HUES64 (cell line): ENCODE data around the gene OR2G2. TPM values are rescaled to one million over a fixed set of nuclear protein-coding genes. Genes with fewer than 3 reads are reported as not detected.

ENCODE experiments used
- H3K27ac ChIP-seq: 2 replicates; pipeline ENCODE4 v1.7.0; 2013; ENCODE audit warnings: low read depth, low read length, inconsistent platforms
- H3K27me3 ChIP-seq: 2 replicates; pipeline ENCODE4 v1.6.1; 2013; ENCODE audit warnings: mild to moderate bottlenecking, low read length; ENCODE audit not compliant: insufficient read depth
- H3K36me3 ChIP-seq: 2 replicates; pipeline ENCODE4 v1.6.1; 2013; ENCODE audit warnings: mild to moderate bottlenecking, low read length; ENCODE audit not compliant: insufficient read depth
- H3K4me1 ChIP-seq: 2 replicates; pipeline ENCODE4 v1.6.1; 2013; ENCODE audit warnings: mild to moderate bottlenecking, low read length, moderate library complexity; ENCODE audit not compliant: insufficient read depth
- H3K4me3 ChIP-seq: 2 replicates; pipeline ENCODE4 v1.5.1; 2013; ENCODE audit warnings: mild to moderate bottlenecking, low read length, moderate library complexity
- H3K9ac ChIP-seq: 2 replicates; pipeline ENCODE4 v1.6.1; 2013; ENCODE audit warnings: mild to moderate bottlenecking, low read depth, low read length
- H3K9me3 ChIP-seq: 2 replicates; pipeline ENCODE4 v1.6.1; 2013; ENCODE audit warnings: low read depth, low read length; ENCODE audit not compliant: insufficient read depth
- WGBS: fragments of 150-250, 120-280 bp; methylation state at CpG from one replicate; pipeline ENCODE4 v1.1.7; 2013; ENCODE audit warnings: missing lambda C conversion rate; 5-methylcytosine and 5-hydroxymethylcytosine counted together
- polyA plus RNA-seq, 2 experiments: library from polyadenylated mRNA; stranded (reverse); fragments of 50-300 nt; gene quantifications; one replicate each; pipeline ENCODE4 v1.2.3, GENCODE V29; 2013

OR2G2 gene
- polyA plus RNA-seq (2013, experiment 1 of 2): not detected
- polyA plus RNA-seq (2013, experiment 2 of 2): not detected

GRCh38 chr1:247588060-247588459 lies at the start of gene OR2G2:
OR2G2 (plus strand) TSS chr1:247588360; CDS start chr1:247588360, 0 bp downstream.
- WGBS: 96% methylated on average over 1 of the region's 2 CpGs

GRCh38 chr1:247538561-247538960 lies 49.6 kb upstream of the OR2G2 start:
- no peaks in the 10 kb centered on the region for H3K4me1 ChIP-seq
- no peaks in the 10 kb centered on the region for H3K27me3 ChIP-seq
- no peak overlapping the region for H3K27ac ChIP-seq
- H3K9me3 ChIP-seq: no peaks in the 10 kb centered on the region
- WGBS: 81% methylated on average over 5 of the region's 5 CpGs
- H3K36me3 ChIP-seq: no peaks in the 10 kb centered on the region
- no peak overlapping the region for H3K4me3 ChIP-seq
- no peak overlapping the region for H3K9ac ChIP-seq

More at GRCh38 chr1:247588060-247588459, at the start of gene OR2G2:
- Histone ChIP-seq H3K4me1 (no peaks in the 10 kb centered on the region), H3K27ac (no peak within 1 kb of the TSS), H3K9ac (no peak within 1 kb of the TSS), H3K27me3 (no peaks in the 10 kb centered on the region), H3K9me3 (no peaks in the 10 kb centered on the region), H3K36me3 (no peaks in the 10 kb centered on the region), H3K4me3 (no peak within 1 kb of the TSS)

GRCh38 chr1:247539215-247539614 lies 48.9 kb upstream of the OR2G2 start:
- Histone ChIP-seq H3K36me3 (no peaks in the 10 kb centered on the region), H3K27ac (no peak overlapping the region), H3K27me3 (no peaks in the 10 kb centered on the region), H3K4me3 (no peak overlapping the region), H3K9ac (no peak overlapping the region), H3K9me3 (no peaks in the 10 kb centered on the region), H3K4me1 (no peaks in the 10 kb centered on the region)
- 94% methylated on average over 6 of the region's 6 CpGs for WGBS

- WGBS: 88% methylated on average over 7 of the region's 7 CpGs
- Histone ChIP-seq H3K4me3 (no peak overlapping the region), H3K9me3 (no peaks in the 10 kb centered on the region), H3K27me3 (no peaks in the 10 kb centered on the region), H3K36me3 (no peaks in the 10 kb centered on the region), H3K9ac (no peak overlapping the region), H3K27ac (no peak overlapping the region), H3K4me1 (no peaks in the 10 kb centered on the region)
These were observed 47.6 kb upstream of the OR2G2 start for GRCh38 chr1:247540581-247540980.

- WGBS: 78% methylated on average over 3 of the region's 3 CpGs
- no peaks in the 10 kb centered on the region for H3K36me3 ChIP-seq
- H3K9ac ChIP-seq: no peak overlapping the region
- no peaks in the 10 kb centered on the region for H3K27me3 ChIP-seq
- H3K9me3 ChIP-seq: no peaks in the 10 kb centered on the region
- peaks cover 2% of the 10 kb centered on the region; the same call in 1 of the 2 replicates for H3K4me1 ChIP-seq
- no peak overlapping the region for H3K27ac ChIP-seq
- no peak overlapping the region for H3K4me3 ChIP-seq
These were observed 45.3 kb upstream of the OR2G2 start for GRCh38 chr1:247542811-247543210.

- Histone ChIP-seq H3K27ac (no peak overlapping the region), H3K36me3 (no peaks in the 10 kb centered on the region), H3K9me3 (no peaks in the 10 kb centered on the region), H3K9ac (no peak overlapping the region), H3K27me3 (no peaks in the 10 kb centered on the region), H3K4me1 (peaks cover 11% of the 10 kb centered on the region; the same call in 1 of the 2 replicates), H3K4me3 (no peak overlapping the region)
- 80% methylated on average over 5 of the region's 5 CpGs for WGBS
These were observed 40.1 kb upstream of the OR2G2 start for GRCh38 chr1:247548092-247548491.

- WGBS: 94% methylated on average over 13 of the region's 13 CpGs
- Histone ChIP-seq H3K4me3 (no peak within 1 kb of the TSS), H3K36me3 (no peaks in the 10 kb centered on the region), H3K9ac (no peak within 1 kb of the TSS), H3K4me1 (peaks cover 11% of the 10 kb centered on the region; the same call in 1 of the 2 replicates), H3K27me3 (no peaks in the 10 kb centered on the region), H3K27ac (no peak within 1 kb of the TSS), H3K9me3 (no peaks in the 10 kb centered on the region)
These were observed 39.4 kb upstream of the OR2G2 start, which contains the start of gene GCSAML for GRCh38 chr1:247548769-247549182. GCSAML (plus strand) TSS chr1:247549134; CDS start chr1:247549192, 58 bp downstream.

- no peak overlapping the region for H3K4me3 ChIP-seq
- H3K9ac ChIP-seq: no peak overlapping the region
- no peaks in the 10 kb centered on the region for H3K27me3 ChIP-seq
- no peaks in the 10 kb centered on the region for H3K9me3 ChIP-seq
- H3K27ac ChIP-seq: no peak overlapping the region
- WGBS: 94% methylated on average over 1 of the region's 1 CpG
- H3K36me3 ChIP-seq: no peaks in the 10 kb centered on the region
- H3K4me1 ChIP-seq: peaks cover 11% of the 10 kb centered on the region; the same call in 1 of the 2 replicates
These were observed 36.4 kb upstream of the OR2G2 start for GRCh38 chr1:247551721-247552120.

- WGBS: 48% methylated on average over 1 of the region's 2 CpGs
- H3K9ac ChIP-seq: no peak overlapping the region
- no peak overlapping the region for H3K4me3 ChIP-seq
- peaks cover 11% of the 10 kb centered on the region; the same call in 1 of the 2 replicates for H3K4me1 ChIP-seq
- no peak overlapping the region for H3K27ac ChIP-seq
- H3K36me3 ChIP-seq: no peaks in the 10 kb centered on the region
- H3K27me3 ChIP-seq: no peaks in the 10 kb centered on the region
- no peaks in the 10 kb centered on the region for H3K9me3 ChIP-seq
These were observed 35.9 kb upstream of the OR2G2 start for GRCh38 chr1:247552231-247552630.

- Histone ChIP-seq H3K4me1 (peaks cover 8% of the 10 kb centered on the region), H3K9ac (no peak overlapping the region), H3K4me3 (no peak overlapping the region), H3K9me3 (no peaks in the 10 kb centered on the region), H3K36me3 (no peaks in the 10 kb centered on the region), H3K27me3 (no peaks in the 10 kb centered on the region), H3K27ac (no peak overlapping the region)
- 89% methylated on average over 2 of the region's 2 CpGs for WGBS
These were observed 30.1 kb upstream of the OR2G2 start for GRCh38 chr1:247557926-247558674.

GRCh38 chr1:247561711-247562110 lies 26.4 kb upstream of the OR2G2 start:
- no peak overlapping the region for H3K4me3 ChIP-seq
- H3K4me1 ChIP-seq: peaks cover 8% of the 10 kb centered on the region
- H3K27ac ChIP-seq: no peak overlapping the region
- no peaks in the 10 kb centered on the region for H3K9me3 ChIP-seq
- no peaks in the 10 kb centered on the region for H3K27me3 ChIP-seq
- WGBS: 79% methylated on average over 10 of the region's 10 CpGs
- no peaks in the 10 kb centered on the region for H3K36me3 ChIP-seq
- no peak overlapping the region for H3K9ac ChIP-seq
